HepG2 (cell line): ENCODE data around the gene KDM5A. TPM values are rescaled to one million over a fixed set of nuclear protein-coding genes. Genes with fewer than 3 reads are reported as not detected.

Experiments
- ADNP ChIP-seq: sonication (generic); formaldehyde crosslinking; IDR thresholded peaks from 2 replicates; pipeline ENCODE4 v1.4.0; 2020; ENCODE audit warnings: missing genetic modification reagents
- CREBL2 ChIP-seq: sonication (generic); formaldehyde crosslinking; IDR thresholded peaks from 2 replicates; pipeline ENCODE4 v1.8.1; 2023; ENCODE audit warnings: missing genetic modification reagents, mild to moderate bottlenecking, borderline replicate concordance
- HIVEP1 ChIP-seq: sonication (generic); formaldehyde crosslinking; IDR thresholded peaks from 2 replicates; pipeline ENCODE4 v1.4.0; 2020; ENCODE audit warnings: mild to moderate bottlenecking, missing genetic modification reagents
- HMGA1 ChIP-seq: sonication (generic); formaldehyde crosslinking; conservative IDR thresholded peaks from 2 replicates; pipeline ENCODE4 v1.4.0; 2020; ENCODE audit warnings: missing genetic modification reagents
- NFYB ChIP-seq: sonication (generic); formaldehyde crosslinking; IDR thresholded peaks from 2 replicates; pipeline ENCODE4 v1.4.0; 2020; ENCODE audit warnings: missing genetic modification reagents
- PTBP1 ChIP-seq: fragments of 200-400 bp; formaldehyde crosslinking; IDR thresholded peaks from 2 replicates; pipeline ENCODE4 v1.6.1; 2018; ENCODE audit warnings: low read length, low read depth; ENCODE audit not compliant: poor library complexity, severe bottlenecking
- RFXANK ChIP-seq: IDR thresholded peaks from 2 replicates; pipeline ENCODE4 v1.6.1; 2016
- SOX5 ChIP-seq: IDR thresholded peaks from 2 replicates; pipeline ENCODE4 v1.6.1; 2016; ENCODE audit warnings: borderline replicate concordance
- TGIF2 ChIP-seq: IDR thresholded peaks from 2 replicates; pipeline ENCODE4 v1.6.1; 2016; ENCODE audit warnings: control low read depth, missing compliant biosample characterization
- ZBTB8A ChIP-seq: sonication (generic); formaldehyde crosslinking; IDR thresholded peaks from 2 replicates; pipeline ENCODE4 v1.4.0; 2020; ENCODE audit warnings: mild to moderate bottlenecking, low read depth, missing genetic modification reagents, borderline replicate concordance
- ZNF44 ChIP-seq: sonication (generic); formaldehyde crosslinking; IDR thresholded peaks from 2 replicates; pipeline ENCODE4 v1.5.1; 2020; ENCODE audit warnings: mild to moderate bottlenecking, missing genetic modification reagents
- ZNF605 ChIP-seq: sonication (generic); formaldehyde crosslinking; IDR thresholded peaks from 2 replicates; pipeline ENCODE4 v1.8.0; 2022; ENCODE audit warnings: mild to moderate bottlenecking, missing genetic modification reagents
- ZSCAN21 ChIP-seq: sonication (generic); formaldehyde crosslinking; IDR thresholded peaks from 2 replicates; pipeline ENCODE4 v1.8.0; 2022; ENCODE audit warnings: mild to moderate bottlenecking, missing genetic modification reagents, moderate library complexity, borderline replicate concordance
- polyA plus RNA-seq, 8 experiments: library from polyadenylated mRNA; depleted of rRNA in 3 of 8; stranded (reverse) in 7 of 8; unstranded in 1 of 8; fragments of >200 nt; fragmentation: Illumina TruSeq in 4 of 8; extraction: Trizol in 4 of 8; gene quantifications; 2 replicates each; pipeline versions ENCODE4 v1.2.1 to v1.2.3, GENCODE V29; 2011 to 2016; ENCODE audit warnings: low read depth in 4 of 8, missing spikeins in 1 of 8, mixed read lengths in 1 of 8; ENCODE audit not compliant: insufficient read depth in 1 of 8
- total RNA-seq, 5 experiments: library from RNA; depleted of rRNA; stranded (reverse); fragments of >200 nt; fragmentation: Illumina TruSeq; extraction: Trizol; gene quantifications; 2 replicates each; pipeline ENCODE4 v1.2.3, GENCODE V29; 2016; ENCODE audit warnings: low read depth in 1 of 5
- TF ChIP-seq, protein P1 (sequence below): sonication (generic); formaldehyde crosslinking; IDR thresholded peaks from 2 replicates; pipeline ENCODE4 v1.5.0; 2020; ENCODE audit warnings: mild to moderate bottlenecking, missing genetic modification reagents, borderline replicate concordance
- TF ChIP-seq, protein P2 (sequence below): sonication (generic); formaldehyde crosslinking; IDR thresholded peaks from 2 replicates; pipeline ENCODE4 v1.5.0; 2020; ENCODE audit warnings: mild to moderate bottlenecking, missing genetic modification reagents
- TF ChIP-seq, protein P3 (sequence below): IDR thresholded peaks from 2 replicates; pipeline ENCODE4 v1.6.1; 2016; ENCODE audit warnings: low read depth, control low read depth

Gene KDM5A
- total and polyA plus RNA-seq, 2 of the 13 experiments (the other 11 are each of a cell fraction or from before 2014, with no cell fraction given): 12.0 to 29.2 TPM

DNA sequence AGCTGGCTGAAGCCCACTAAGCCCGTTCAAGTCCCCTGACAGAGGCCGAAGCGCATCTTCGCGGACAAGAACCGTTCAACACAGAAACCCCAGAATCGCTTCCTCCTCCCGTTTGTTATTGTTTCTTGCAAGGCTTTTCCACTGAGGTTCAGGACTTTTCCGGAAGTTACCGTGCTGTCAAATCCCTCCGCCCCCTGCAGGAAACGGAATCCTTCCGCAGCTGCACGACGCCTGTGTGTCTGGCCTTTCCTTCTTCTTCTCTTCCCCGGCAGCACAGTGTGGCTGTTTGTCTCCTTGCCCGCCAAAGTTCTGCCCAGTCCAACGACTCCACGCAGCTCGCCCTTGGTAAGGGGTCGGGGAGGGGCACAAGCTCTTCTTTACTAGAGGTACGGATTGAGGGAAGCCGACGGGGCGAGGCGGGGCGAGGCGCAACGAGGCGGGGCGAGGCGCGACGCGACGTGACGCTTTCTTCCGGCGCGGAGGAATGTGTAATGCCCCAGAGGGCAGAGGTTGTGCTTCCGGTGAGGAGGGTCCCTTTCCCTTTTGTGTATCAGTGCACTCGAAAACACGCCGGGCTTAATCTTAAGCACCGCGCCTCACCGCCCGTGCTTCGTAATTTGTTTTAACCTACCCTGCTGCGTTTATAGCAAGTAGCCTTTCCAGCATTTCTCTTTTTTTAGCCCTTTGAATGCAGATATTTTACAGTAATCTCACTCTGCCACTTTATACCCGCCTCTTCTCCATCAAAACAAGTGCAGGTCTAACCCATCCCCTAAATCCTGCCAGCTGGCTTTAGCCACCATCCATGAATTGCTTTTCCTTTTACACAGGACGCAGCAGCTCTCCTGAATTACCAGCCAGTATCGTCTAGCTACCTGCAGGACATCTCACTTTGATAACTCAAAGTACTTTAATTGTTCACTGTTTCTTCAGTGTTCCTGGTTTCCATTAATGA is at the start of gene KDM5A (continued):
- TF ChIP-seq, protein P1, sequence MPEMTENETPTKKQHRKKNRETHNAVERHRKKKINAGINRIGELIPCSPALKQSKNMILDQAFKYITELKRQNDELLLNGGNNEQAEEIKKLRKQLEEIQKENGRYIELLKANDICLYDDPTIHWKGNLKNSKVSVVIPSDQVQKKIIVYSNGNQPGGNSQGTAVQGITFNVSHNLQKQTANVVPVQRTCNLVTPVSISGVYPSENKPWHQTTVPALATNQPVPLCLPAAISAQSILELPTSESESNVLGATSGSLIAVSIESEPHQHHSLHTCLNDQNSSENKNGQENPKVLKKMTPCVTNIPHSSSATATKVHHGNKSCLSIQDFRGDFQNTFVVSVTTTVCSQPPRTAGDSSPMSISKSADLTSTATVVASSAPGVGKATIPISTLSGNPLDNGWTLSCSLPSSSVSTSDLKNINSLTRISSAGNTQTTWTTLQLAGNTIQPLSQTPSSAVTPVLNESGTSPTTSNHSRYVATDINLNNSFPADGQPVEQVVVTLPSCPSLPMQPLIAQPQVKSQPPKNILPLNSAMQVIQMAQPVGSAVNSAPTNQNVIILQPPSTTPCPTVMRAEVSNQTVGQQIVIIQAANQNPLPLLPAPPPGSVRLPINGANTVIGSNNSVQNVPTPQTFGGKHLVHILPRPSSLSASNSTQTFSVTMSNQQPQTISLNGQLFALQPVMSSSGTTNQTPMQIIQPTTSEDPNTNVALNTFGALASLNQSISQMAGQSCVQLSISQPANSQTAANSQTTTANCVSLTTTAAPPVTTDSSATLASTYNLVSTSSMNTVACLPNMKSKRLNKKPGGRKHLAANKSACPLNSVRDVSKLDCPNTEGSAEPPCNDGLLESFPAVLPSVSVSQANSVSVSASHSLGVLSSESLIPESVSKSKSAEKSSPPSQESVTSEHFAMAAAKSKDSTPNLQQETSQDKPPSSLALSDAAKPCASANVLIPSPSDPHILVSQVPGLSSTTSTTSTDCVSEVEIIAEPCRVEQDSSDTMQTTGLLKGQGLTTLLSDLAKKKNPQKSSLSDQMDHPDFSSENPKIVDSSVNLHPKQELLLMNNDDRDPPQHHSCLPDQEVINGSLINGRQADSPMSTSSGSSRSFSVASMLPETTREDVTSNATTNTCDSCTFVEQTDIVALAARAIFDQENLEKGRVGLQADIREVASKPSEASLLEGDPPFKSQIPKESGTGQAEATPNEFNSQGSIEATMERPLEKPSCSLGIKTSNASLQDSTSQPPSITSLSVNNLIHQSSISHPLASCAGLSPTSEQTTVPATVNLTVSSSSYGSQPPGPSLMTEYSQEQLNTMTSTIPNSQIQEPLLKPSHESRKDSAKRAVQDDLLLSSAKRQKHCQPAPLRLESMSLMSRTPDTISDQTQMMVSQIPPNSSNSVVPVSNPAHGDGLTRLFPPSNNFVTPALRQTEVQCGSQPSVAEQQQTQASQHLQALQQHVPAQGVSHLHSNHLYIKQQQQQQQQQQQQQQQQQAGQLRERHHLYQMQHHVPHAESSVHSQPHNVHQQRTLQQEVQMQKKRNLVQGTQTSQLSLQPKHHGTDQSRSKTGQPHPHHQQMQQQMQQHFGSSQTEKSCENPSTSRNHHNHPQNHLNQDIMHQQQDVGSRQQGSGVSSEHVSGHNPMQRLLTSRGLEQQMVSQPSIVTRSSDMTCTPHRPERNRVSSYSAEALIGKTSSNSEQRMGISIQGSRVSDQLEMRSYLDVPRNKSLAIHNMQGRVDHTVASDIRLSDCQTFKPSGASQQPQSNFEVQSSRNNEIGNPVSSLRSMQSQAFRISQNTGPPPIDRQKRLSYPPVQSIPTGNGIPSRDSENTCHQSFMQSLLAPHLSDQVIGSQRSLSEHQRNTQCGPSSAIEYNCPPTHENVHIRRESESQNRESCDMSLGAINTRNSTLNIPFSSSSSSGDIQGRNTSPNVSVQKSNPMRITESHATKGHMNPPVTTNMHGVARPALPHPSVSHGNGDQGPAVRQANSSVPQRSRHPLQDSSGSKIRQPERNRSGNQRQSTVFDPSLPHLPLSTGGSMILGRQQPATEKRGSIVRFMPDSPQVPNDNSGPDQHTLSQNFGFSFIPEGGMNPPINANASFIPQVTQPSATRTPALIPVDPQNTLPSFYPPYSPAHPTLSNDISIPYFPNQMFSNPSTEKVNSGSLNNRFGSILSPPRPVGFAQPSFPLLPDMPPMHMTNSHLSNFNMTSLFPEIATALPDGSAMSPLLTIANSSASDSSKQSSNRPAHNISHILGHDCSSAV (CRISPR knock-in tag): no peak
- TF ChIP-seq ZBTB8A (CRISPR knock-in tag) (no peak), RFXANK (0 out of 2 replicates have a peak, but pooled peaks have one; percentile 53), NFYB (CRISPR knock-in tag) (no peak), TGIF2 (CRISPR knock-in tag) (peak; percentile 92), SOX5 (CRISPR knock-in tag) (no peak; the same call in 1 of the 2 replicates), CREBL2 (no peak; the same call in 1 of the 2 replicates), ZNF44 (CRISPR knock-in tag) (no peak), ADNP (CRISPR knock-in tag) (no peak), ZSCAN21 (CRISPR knock-in tag) (no peak; the same call in 1 of the 2 replicates), PTBP1 (no peak), HMGA1 (CRISPR knock-in tag) (no peak), HIVEP1 (CRISPR knock-in tag) (peak; percentile 67; the same call in 1 of the 2 replicates), ZNF605 (CRISPR knock-in tag) (peak; percentile 58; the same call in 1 of the 2 replicates)
- TF ChIP-seq, protein P2, sequence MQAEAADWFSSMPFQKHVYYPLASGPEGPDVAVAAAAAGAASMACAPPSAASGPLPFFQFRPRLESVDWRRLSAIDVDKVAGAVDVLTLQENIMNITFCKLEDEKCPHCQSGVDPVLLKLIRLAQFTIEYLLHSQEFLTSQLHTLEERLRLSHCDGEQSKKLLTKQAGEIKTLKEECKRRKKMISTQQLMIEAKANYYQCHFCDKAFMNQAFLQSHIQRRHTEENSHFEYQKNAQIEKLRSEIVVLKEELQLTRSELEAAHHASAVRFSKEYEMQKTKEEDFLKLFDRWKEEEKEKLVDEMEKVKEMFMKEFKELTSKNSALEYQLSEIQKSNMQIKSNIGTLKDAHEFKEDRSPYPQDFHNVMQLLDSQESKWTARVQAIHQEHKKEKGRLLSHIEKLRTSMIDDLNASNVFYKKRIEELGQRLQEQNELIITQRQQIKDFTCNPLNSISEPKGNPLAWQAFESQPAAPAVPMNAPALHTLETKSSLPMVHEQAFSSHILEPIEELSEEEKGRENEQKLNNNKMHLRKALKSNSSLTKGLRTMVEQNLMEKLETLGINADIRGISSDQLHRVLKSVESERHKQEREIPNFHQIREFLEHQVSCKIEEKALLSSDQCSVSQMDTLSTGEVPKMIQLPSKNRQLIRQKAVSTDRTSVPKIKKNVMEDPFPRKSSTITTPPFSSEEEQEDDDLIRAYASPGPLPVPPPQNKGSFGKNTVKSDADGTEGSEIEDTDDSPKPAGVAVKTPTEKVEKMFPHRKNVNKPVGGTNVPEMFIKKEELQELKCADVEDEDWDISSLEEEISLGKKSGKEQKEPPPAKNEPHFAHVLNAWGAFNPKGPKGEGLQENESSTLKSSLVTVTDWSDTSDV (CRISPR knock-in tag): 0 out of 2 replicates have a peak, but pooled peaks have one; percentile 18
- TF ChIP-seq, protein P3, sequence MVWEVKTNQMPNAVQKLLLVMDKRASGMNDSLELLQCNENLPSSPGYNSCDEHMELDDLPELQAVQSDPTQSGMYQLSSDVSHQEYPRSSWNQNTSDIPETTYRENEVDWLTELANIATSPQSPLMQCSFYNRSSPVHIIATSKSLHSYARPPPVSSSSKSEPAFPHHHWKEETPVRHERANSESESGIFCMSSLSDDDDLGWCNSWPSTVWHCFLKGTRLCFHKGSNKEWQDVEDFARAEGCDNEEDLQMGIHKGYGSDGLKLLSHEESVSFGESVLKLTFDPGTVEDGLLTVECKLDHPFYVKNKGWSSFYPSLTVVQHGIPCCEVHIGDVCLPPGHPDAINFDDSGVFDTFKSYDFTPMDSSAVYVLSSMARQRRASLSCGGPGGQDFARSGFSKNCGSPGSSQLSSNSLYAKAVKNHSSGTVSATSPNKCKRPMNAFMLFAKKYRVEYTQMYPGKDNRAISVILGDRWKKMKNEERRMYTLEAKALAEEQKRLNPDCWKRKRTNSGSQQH (CRISPR knock-in tag): peak; percentile 85; the same call in 1 of the 2 replicates
